Measurements from ENCODE around the gene AKR1C3.
"Not testable (repeated sequence)": the region's sequence is repeated elsewhere in the genome, so short reads cannot be mapped to it uniquely, and the experiment has no call there.

The AKR1C3 gene

DNA sequence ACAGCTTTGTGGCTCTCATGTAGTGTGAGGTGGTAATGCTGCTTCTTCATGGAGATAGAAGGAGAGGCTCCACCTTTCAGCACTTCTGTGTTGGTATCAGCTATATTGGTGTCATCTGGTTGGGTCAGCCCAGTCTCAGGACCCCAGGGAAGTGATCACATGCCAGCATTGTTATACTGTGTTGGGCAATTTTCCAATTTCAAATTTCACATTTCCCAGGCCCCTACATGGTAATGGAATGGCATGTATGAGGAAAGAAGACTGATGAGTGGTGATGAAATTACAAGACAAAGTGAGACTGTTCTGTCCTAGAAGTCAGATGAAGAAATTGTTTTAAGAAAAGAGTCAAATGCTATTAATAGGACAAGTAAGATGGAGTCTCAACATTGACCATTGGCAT is 3.7 kb upstream of the AKR1C3 start:
- TF ChIP-seq, protein P1, sequence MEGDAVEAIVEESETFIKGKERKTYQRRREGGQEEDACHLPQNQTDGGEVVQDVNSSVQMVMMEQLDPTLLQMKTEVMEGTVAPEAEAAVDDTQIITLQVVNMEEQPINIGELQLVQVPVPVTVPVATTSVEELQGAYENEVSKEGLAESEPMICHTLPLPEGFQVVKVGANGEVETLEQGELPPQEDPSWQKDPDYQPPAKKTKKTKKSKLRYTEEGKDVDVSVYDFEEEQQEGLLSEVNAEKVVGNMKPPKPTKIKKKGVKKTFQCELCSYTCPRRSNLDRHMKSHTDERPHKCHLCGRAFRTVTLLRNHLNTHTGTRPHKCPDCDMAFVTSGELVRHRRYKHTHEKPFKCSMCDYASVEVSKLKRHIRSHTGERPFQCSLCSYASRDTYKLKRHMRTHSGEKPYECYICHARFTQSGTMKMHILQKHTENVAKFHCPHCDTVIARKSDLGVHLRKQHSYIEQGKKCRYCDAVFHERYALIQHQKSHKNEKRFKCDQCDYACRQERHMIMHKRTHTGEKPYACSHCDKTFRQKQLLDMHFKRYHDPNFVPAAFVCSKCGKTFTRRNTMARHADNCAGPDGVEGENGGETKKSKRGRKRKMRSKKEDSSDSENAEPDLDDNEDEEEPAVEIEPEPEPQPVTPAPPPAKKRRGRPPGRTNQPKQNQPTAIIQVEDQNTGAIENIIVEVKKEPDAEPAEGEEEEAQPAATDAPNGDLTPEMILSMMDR (IDR thresholded peaks at IDR 0.05; ENCODE audit: control extremely low read depth, extremely low read depth, low read depth, missing control alignments), result no peak
- CTCF ChIA-PET, result interaction anchor here (1.0 kb wide), 1 partner anchor 12 kb away, joined by 3 read pairs; no protein-coding TSS in a partner anchor
- POLR2A ChIA-PET, result no interaction called here
- no peak for DNase-seq (ENCODE audit: extremely low spot score)

DNA sequence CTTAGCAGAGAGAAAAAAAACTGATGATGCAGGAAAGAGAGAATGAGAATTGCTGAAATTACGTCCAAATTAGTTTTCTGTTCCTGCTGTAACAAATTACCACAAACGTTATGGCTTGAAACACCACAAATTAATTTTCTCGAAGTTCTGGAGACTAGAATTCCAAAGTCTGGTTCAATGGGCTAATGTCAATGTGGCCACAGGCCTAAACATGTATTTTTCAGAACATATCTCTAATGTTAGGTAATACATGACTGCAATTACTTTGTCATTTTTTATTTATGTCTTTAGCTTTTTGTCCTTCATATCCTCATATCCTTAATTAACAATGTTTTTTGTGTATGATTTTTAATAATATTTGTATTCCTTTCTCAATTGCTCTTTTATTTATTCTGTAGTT is 3.0 kb upstream of the AKR1C3 start:
- CTCF ChIA-PET, result no interaction called here
- no peak for DNase-seq (ENCODE audit: extremely low spot score)
- POLR2A ChIA-PET, result no interaction called here
- TF ChIP-seq, protein P1 (IDR thresholded peaks at IDR 0.05; ENCODE audit: control extremely low read depth, extremely low read depth, low read depth, missing control alignments), result no peak

DNA sequence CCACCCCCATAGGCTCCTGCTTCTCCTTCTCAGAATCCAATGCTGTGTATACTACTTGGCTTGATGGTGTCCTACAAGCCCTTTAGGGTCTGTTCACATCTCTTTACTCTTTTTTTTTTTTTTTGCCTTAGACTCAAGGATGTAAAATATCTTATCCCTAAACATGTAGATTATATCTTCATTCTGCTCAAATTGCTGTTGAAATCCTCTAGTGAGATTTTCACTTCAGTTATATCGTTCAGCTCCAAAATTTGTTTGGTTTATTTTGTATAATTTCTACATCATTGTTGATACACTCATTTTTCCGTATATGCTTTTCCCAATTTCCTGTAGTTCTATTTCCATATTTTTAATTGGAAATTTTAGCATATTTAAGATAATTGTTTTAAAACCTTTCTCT is 1.8 kb upstream of the AKR1C3 start:
- TF ChIP-seq, protein P1 (IDR thresholded peaks at IDR 0.05; ENCODE audit: control extremely low read depth, extremely low read depth, low read depth, missing control alignments), result no peak
- ChIA-PET POLR2A (no interaction called here), CTCF (no interaction called here)
- no peak for DNase-seq (ENCODE audit: extremely low spot score)

DNA sequence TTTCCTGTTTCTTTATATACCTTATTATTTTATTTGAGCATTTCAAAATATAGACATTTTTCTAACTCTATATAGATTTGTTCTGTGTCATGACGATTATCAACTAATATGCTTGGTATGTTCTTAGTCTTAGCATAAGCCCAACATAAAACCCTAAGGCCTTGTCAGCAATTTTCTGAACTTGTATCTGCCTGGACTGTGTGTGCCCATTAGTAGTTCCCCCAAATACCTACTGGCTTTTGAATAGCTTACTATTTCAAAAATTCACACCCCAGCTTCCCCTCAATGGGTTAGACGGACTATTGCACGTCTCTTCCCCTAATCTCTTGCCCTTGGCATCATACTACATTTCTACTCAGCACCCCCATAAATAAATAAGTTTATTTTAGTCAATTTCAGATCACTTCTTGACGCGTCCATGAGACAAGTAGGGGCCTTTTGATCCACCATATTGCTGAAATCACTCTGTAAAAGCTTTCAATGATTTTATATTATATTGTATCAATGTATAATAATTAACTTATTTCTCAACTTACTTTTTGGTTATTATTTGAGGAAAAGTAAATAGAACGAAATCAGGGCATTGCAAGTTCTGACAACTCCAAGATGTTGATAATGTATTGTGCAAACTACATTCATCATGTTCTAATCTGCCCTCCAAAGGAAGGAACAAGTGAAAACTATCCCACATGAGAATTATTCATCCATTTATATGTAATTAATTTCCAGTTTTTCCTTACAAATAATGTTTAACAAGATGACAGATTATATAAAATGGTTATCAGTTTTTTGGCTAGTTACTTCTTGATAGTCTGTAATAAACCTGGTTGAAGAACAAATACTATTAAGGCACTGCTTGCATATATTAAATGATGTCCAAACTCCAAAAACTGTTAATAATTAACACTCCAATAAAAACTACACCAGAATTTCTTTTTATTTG is 1.1 kb upstream of the AKR1C3 start:
- DNase-seq (ENCODE audit: extremely low spot score), result no peak
- TF ChIP-seq, protein P1 (IDR thresholded peaks at IDR 0.05; ENCODE audit: control extremely low read depth, extremely low read depth, low read depth, missing control alignments), result no peak
- POLR2A ChIA-PET, result no interaction called here
- CTCF ChIA-PET, result no interaction called here

DNA sequence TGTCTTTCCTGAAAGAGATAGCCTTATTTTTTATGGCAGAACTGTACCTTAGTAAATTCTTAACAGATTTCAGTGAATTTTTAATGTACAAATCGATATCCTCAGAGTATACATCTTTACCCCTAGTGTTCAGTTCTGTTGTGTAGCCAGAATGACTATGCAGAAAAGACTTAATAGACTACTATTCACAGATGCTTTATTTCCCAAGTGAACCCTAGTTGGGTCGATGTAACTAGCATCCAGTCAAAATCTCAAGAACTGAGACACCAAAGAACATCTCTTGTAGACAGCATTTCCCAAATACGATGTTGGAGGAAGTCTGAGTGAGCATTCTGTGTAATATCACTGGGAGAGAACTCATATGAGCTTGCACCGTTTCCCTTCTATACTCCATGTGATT is 1.5 kb downstream of the AKR1C3 start:
- DNase-seq (ENCODE audit: extremely low spot score), result no peak
- TF ChIP-seq, protein P1 (IDR thresholded peaks at IDR 0.05; ENCODE audit: control extremely low read depth, extremely low read depth, low read depth, missing control alignments), result no peak
- POLR2A ChIA-PET, result no interaction called here
- CTCF ChIA-PET, result interaction anchor here (1.0 kb wide), 1 partner anchor 17 kb away, joined by 3 read pairs; no protein-coding TSS in a partner anchor

DNA sequence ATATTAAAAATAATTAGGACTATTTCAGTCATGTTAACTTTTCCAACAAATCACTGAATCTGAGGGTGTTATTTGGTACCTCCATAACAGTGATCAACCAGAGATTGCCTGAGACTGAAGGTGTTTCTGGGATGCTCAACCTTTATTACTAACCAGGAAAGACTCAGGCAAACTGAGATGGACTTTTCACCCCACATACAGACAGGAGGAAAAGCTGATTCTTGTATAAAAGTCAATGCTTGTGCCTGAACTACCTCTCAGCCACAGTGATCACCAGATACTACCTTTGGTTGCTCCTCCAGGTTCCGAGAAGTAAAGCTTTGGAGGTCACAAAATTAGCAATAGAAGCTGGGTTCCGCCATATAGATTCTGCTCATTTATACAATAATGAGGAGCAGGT is 1.9 kb downstream of the AKR1C3 start:
- ChIA-PET POLR2A (no interaction called here), CTCF (interaction anchor here (1.0 kb wide), 1 partner anchor 17 kb away, joined by 3 read pairs; no protein-coding TSS in a partner anchor)

DNA sequence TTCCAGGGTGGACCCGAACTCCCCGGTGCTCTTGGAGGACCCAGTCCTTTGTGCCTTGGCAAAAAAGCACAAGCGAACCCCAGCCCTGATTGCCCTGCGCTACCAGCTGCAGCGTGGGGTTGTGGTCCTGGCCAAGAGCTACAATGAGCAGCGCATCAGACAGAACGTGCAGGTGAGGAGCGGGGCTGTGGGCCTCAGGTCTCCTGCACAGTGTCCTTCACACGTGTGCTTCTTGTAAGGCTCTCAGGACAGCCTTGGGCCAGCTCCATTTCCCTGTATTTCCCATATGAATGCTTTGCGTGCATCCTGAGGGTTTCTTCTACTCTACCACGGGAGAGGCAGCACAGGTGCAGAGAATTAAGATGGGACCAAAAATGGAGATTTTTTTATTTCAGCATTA is 8.3 kb downstream of the AKR1C3 start:
- CTCF ChIA-PET; DNase-seq (ENCODE audit: extremely low spot score); POLR2A ChIA-PET: not testable (repeated sequence)

More for the DNA sequence above, 1.9 kb downstream of the AKR1C3 start:
- DNase-seq (ENCODE audit: extremely low spot score), result no peak
- TF ChIP-seq, protein P1 (IDR thresholded peaks at IDR 0.05; ENCODE audit: control extremely low read depth, extremely low read depth, low read depth, missing control alignments), result no peak
